GM12872 (cell line): ENCODE measurements around the gene DGCR2.

Experiments
- CTCF ChIP-seq: IDR thresholded peaks from 3 replicates; pipeline ENCODE4 v1.5.1; 2011; ENCODE audit warnings: low read depth, mild to moderate bottlenecking, low read length, moderate library complexity; ENCODE audit not compliant: insufficient read depth

Gene DGCR2

GRCh38 chr22:19057539-19057938, 64.7 kb downstream of the DGCR2 start:
- no peak for TF ChIP-seq CTCF

GRCh38 chr22:19056951-19057401, 65.2 kb downstream of the DGCR2 start:
- TF ChIP-seq CTCF: no peak

- no peak for TF ChIP-seq CTCF
Measured at GRCh38 chr22:19055801-19056200, 66.4 kb downstream of the DGCR2 start.

- TF ChIP-seq CTCF: no peak
Measured at GRCh38 chr22:19052941-19053541, 69.2 kb downstream of the DGCR2 start.

GRCh38 chr22:19051381-19052072, 70.7 kb downstream of the DGCR2 start:
- no peak for TF ChIP-seq CTCF

- no peak for TF ChIP-seq CTCF
Measured at GRCh38 chr22:19050117-19050516, 72.1 kb downstream of the DGCR2 start.

GRCh38 chr22:19048531-19048930, 73.7 kb downstream of the DGCR2 start:
- no peak for TF ChIP-seq CTCF
